ENCODE data around the gene SPATA6.
A peak's percentile ranks its signal among the peaks of the same experiment; 100 is the strongest.
"Not testable (repeated sequence)": the region's sequence is repeated elsewhere in the genome, so short reads cannot be mapped to it uniquely, and the experiment has no call there.

The SPATA6 gene

GRCh38 chr1:48471691-48472576, at the start of gene SPATA6:
Gene SPATA6, minus strand, starts transcription at chr1:48472204. Its CDS starts 196 bp downstream, at chr1:48472008.
- DNase-seq (ENCODE audit: low read depth in 2 of 2), result peak; percentile 90 to 95

GRCh38 chr1:48519896-48520295, 47.9 kb upstream of the SPATA6 start:
- not testable (repeated sequence) for DNase-seq (ENCODE audit: low read depth in 2 of 2)

- no peak for DNase-seq (ENCODE audit: low read depth in 2 of 2)
Observed at GRCh38 chr1:48506870-48507269, 34.9 kb upstream of the SPATA6 start.

- no peak for DNase-seq (ENCODE audit: low read depth in 2 of 2)
Observed at GRCh38 chr1:48500541-48501450, 28.8 kb upstream of the SPATA6 start.

- DNase-seq (ENCODE audit: low read depth in 2 of 2), result no peak
Observed at GRCh38 chr1:48499211-48499735, 27.3 kb upstream of the SPATA6 start.

- DNase-seq (ENCODE audit: low read depth in 2 of 2), result peak; percentile 33 to 50
Observed at GRCh38 chr1:48498096-48498791, 26.2 kb upstream of the SPATA6 start.

- no peak for DNase-seq (ENCODE audit: low read depth in 2 of 2)
Observed at GRCh38 chr1:48495911-48496310, 23.9 kb upstream of the SPATA6 start.

GRCh38 chr1:48495166-48495565, 23.2 kb upstream of the SPATA6 start:
- no peak for DNase-seq (ENCODE audit: low read depth in 2 of 2)

GRCh38 chr1:48493970-48494769, 22.2 kb upstream of the SPATA6 start:
- no peak for DNase-seq (ENCODE audit: low read depth in 2 of 2)

GRCh38 chr1:48493041-48493440, 21.0 kb upstream of the SPATA6 start:
- no peak for DNase-seq (ENCODE audit: low read depth in 2 of 2)

GRCh38 chr1:48492392-48492791, 20.4 kb upstream of the SPATA6 start:
- DNase-seq (ENCODE audit: low read depth in 2 of 2), result no peak

- no peak for DNase-seq (ENCODE audit: low read depth in 2 of 2)
Observed at GRCh38 chr1:48488721-48489120, 16.7 kb upstream of the SPATA6 start.

GRCh38 chr1:48480504-48480903, 8.5 kb upstream of the SPATA6 start:
- no peak for DNase-seq (ENCODE audit: low read depth in 2 of 2)

GRCh38 chr1:48480023-48480422, 8.0 kb upstream of the SPATA6 start:
- not testable (repeated sequence) for DNase-seq (ENCODE audit: low read depth in 2 of 2)

- DNase-seq (ENCODE audit: low read depth in 2 of 2), result no peak
Observed at GRCh38 chr1:48472638-48473037, 634 bp upstream of the SPATA6 start.

GRCh38 chr1:48470950-48471690, 884 bp downstream of the SPATA6 start:
- DNase-seq (ENCODE audit: low read depth in 2 of 2), result no peak

- no peak for DNase-seq (ENCODE audit: low read depth in 2 of 2)
Observed at GRCh38 chr1:48470481-48470855, 1.5 kb downstream of the SPATA6 start.

- DNase-seq (ENCODE audit: low read depth in 2 of 2), result no peak
Observed at GRCh38 chr1:48469616-48470480, 2.2 kb downstream of the SPATA6 start.

GRCh38 chr1:48466594-48466993, 5.4 kb downstream of the SPATA6 start:
- no peak for DNase-seq (ENCODE audit: low read depth in 2 of 2)

Data from stimulated activated CD8-positive, alpha-beta memory T cell treated with anti-CD3 and anti-CD28 coated beads, Interleukin-15, amount 100 ng/mL, for 48 hours (primary cell).